ENCODE measurements around the gene ZNF319.

The ZNF319 gene

GRCh38 chr16:58037365-58038057 is 37.0 kb upstream of the ZNF319 start:
- FAIRE-seq (no peak), DNase-seq (ENCODE audit: insufficient read length, low spot score) (no peak)

GRCh38 chr16:58036943-58037342 is 36.5 kb upstream of the ZNF319 start:
- DNase-seq (ENCODE audit: insufficient read length, low spot score), result no peak
- FAIRE-seq, result no peak

GRCh38 chr16:58035356-58036170 is 35.1 kb upstream of the ZNF319 start:
- FAIRE-seq (no peak), DNase-seq (ENCODE audit: insufficient read length, low spot score) (no peak)

- no peak for FAIRE-seq
- DNase-seq (ENCODE audit: insufficient read length, low spot score), result no peak
Observed at GRCh38 chr16:58034774-58035173, 34.3 kb upstream of the ZNF319 start.

DNA sequence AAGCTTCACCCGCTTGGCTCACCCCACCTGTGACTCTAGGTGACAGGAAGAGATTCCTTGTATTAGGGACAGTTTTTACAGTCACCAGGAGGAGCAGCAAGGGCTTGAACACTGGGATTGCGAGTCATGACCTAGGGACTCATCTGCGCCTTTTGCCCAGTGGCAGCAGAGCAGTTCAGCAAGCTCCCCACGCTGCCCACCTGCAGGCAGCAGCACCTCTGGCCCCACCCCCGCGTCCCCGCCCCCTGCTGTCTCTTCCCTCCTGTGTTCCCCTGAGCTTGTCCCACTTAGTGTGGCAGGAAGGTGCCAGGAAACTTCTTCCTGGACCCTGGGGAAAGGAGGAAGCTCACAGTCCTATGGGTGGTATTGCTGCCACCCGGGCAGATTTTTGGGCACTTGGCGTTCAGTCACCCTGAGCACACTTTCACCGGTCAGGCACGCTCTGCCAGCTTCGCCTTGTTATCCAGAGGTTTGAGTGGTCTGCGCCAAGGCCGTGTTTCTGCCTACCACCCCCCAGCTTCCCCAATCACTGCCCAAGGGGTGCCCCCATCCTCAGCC is 33.7 kb upstream of the ZNF319 start:
- DNase-seq (ENCODE audit: insufficient read length, low spot score) (no peak), FAIRE-seq (no peak)

- no peak for DNase-seq (ENCODE audit: insufficient read length, low spot score)
- FAIRE-seq, result no peak
Observed at GRCh38 chr16:58032710-58033293, 32.3 kb upstream of the ZNF319 start.

DNA sequence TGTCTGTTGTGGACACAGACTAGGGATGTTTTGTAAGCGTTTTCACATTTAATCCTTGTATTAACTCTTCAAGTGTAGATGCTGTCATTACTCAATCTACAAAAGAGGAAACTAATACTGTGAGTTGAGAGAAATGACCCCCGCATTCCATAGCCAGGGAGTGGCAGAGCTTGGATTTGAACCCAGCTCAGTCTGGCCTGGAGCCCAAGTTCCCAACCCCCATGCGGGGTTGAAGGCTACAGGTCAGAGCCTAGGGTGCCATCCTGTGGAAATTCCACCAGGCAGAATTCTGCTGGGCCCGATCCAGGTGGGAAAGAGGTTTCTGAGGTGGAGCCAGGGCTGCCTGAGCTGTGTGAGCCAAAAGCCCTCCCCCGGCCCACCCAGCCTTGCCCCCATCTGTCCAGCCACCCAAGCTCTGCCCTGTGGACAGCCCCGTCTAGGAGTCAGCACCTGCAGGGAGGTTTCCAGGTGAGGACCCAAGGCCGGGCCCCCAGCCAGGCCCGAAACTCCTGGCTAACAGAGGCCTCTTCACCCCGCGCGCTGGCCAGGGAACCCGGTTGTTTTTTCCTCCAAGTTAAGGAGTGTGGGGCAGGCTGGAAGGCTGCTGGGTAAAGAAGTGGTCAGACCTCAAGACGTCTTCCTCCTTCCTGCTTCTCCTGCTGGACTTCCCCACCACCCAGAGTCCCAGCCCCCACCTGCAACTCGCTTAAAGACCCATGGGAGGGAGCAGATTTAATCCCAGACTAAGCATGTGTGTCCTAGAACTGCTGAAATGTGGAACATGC is 30.7 kb upstream of the ZNF319 start:
- no peak for FAIRE-seq
- DNase-seq (ENCODE audit: insufficient read length, low spot score), result no peak

GRCh38 chr16:58030136-58030840 is 29.8 kb upstream of the ZNF319 start:
- FAIRE-seq, result no peak
- no peak for DNase-seq (ENCODE audit: insufficient read length, low spot score)

DNA sequence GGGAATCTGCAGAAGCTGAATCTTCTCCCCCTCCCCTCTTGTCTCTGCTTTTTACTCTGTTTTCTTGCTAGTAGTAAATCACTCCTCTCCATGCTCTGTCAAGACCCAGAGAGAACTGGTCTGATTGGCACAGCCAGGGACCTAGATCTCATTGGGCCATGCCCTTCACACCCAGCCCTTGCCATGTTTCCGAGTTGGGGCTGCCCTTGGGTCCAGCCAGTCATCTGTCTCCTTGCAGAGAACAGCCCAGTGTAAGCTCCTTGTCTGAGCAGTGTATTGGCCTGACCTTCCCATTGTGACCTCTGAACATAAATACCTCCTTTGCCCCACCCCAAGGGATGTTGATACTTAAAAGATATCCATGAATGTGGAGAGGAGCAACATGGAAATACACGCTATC is 28.9 kb upstream of the ZNF319 start:
- no peak for FAIRE-seq
- no peak for DNase-seq (ENCODE audit: insufficient read length, low spot score)

GRCh38 chr16:58028541-58029070 is 28.1 kb upstream of the ZNF319 start:
- FAIRE-seq (no peak), DNase-seq (ENCODE audit: insufficient read length, low spot score) (no peak)

GRCh38 chr16:58027916-58028455 is 27.5 kb upstream of the ZNF319 start:
- no peak for DNase-seq (ENCODE audit: insufficient read length, low spot score)
- no peak for FAIRE-seq

DNA sequence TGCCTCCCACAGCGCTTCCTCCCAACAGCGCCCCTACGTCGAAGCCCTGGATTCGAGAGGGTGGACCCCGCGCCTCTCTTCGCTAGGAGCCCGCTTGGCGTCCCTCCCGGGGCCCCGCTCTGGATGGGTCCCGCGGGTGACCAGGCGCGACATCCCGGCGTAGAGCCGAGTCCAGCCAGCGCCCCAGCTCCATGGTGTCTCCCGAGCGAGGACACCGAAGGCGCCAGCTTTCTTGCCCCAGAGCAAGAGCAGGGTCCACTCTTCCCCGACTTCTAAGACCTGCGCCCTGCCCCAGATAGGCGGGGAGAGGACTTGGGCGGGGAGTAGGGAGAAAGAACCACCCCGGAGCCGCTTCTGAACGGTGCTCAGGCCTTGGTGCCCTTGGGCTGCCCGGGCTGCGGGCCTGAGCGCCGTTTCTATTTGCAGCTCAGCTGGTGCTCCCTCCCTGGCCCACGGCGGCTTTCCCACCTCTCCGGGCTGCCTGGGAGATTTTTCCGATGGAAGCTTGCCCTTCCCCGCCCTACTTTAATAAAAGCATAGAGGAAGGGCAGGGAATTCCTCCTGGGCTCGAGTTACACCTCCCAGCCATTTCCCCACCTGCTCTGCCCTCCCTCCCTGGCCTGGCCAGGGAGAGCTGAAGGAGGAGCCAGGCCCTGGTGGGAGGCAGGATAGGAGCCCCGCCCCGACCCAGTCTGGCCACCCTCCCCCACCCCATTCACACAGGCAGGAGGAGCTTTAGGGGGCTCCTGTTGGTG is 26.9 kb upstream of the ZNF319 start:
- no peak for FAIRE-seq
- DNase-seq (ENCODE audit: insufficient read length, low spot score), result no peak

DNA sequence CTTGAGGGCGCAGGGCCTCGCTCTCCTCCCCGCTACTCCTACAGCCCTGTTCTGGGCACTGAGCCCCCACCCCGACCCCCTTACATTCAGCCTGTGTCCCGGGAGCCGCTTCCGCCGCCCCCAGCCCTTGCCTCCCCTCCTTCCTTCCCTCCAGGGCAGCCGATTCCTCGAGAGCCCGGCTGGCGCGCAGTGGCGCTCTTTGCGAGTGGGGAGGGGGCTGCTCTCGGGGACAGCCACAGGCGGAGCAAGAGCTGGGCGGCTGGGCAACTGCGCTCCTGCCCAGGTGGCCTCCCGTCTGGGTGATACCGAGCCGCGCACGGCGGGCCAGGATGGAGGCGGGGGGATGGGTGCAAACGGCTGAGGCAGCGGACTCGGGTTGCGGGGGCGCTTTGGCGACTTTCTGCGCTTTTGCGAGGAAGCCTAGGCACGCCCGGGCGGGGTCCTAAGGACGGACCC is 26.3 kb upstream of the ZNF319 start:
- no peak for FAIRE-seq
- DNase-seq (ENCODE audit: insufficient read length, low spot score), result no peak

- DNase-seq (ENCODE audit: insufficient read length, low spot score), result no peak
- FAIRE-seq, result no peak
Observed at GRCh38 chr16:58026139-58026704, 25.8 kb upstream of the ZNF319 start.

DNA sequence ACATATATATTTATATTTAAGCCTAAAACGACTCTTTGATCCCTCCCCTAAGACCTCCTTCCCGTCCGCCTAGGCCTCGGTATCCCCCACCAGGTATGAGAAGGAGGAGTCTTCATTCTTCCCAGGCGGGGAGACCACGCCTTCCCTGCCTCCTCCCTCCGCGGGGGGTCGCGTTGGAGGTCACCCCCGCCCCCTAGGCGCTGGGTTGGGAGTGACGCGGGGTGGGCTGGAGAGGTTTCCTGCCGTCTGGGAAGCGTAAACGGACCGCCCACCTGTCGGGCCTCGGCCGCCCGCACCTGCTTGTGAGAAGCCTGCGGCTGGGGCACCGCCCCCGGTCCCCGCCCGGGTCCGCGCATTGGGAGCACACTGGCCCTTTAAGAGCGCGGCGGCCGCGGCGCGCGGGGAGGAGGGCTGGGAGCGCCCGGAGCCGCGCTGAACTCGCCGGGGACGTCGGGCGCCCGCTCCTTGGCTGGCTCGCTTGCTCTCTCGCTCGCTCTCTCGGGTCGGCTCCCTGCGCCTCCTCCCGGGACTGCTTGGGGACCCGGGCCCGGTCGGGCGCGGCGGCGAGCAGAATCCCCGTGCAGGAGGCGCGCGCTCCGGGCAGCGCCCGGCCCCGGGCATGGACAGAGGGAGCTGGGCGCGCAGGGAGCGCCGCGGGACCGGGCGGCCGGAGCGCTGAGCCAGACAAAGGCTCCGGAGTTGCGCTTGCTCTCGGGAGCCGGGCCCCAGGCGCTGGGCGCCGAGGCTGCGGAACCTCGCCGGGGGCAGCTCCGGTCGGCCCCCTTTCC is 25.1 kb upstream of the ZNF319 start, which contains the start of gene MMP15:
MMP15 (plus strand) TSS at position 404 of the 788 bp plus-strand sequence. CDS start 597 bp downstream, outside the sequence.
- FAIRE-seq (peak; percentile 40), DNase-seq (ENCODE audit: insufficient read length, low spot score) (no peak)

DNA sequence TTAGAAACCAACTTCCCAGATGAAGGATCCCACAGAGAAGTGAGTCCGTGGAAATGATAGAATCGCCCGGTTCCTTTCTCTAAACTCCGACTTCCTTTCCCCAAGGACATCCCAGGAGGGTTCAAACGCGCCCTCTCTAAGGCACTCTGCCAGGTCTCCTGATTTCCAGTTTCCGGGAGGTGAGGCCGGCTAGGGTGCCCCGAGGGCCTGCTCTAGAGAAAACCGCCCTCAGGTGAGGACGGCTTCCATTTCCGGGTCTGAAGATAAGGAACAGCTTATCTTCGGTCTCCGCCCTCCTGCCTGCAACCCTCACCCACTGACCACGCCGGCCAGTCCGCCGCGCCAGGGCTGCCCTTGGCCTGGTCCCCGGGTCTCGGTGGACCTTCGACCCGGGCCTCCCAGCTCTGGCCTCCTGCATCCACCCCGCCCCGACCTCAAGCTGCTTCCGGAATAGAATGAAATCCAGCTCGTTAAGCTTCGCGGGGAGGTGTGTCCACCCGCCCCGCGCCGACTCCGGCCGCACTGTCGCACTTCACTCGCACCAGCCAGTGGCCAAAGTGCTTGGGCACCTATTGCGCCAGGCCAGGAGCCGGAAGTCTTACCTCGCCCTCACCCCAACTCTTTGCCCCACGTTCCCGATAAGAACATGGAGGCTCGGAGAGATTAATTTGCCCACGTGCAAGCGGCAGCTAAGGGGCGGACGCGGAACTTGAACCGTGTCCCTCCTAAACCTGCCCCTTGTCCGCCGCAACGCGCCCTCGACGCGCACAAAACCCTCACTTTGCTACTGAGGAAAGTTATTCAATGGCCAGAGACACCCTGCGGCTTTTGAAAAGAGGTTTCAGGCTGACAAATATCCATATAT is 24.2 kb upstream of the ZNF319 start:
- DNase-seq (ENCODE audit: insufficient read length, low spot score) (no peak), FAIRE-seq (no peak)

All from GM19239 (cell line).